SK-N-SH treated with all-trans-retinoic acid at 6 μM for 48 hours (cell line): Measurements from ENCODE around the gene CDC14C.

Experiments
- ATAC-seq: fragments of 200-7000 bp; cut with Tn5 transposase; 3 replicates; pipeline ENCODE4 v1.9.1; 2020; ENCODE audit warnings: mild to moderate bottlenecking, moderate library complexity
- ARNTL ChIP-seq: fragments of 450-650 bp; formaldehyde crosslinking; IDR thresholded peaks from 2 replicates; pipeline ENCODE4 v1.5.0; 2020; ENCODE audit warnings: low read depth, mild to moderate bottlenecking, moderate library complexity, borderline replicate concordance
- BACH2 ChIP-seq: fragments of 250-450 bp; sonication (Bioruptor Pico); IDR thresholded peaks from 2 replicates; pipeline ENCODE4 v1.9.0; 2021; ENCODE audit warnings: mild to moderate bottlenecking, borderline replicate concordance
- CREB5 ChIP-seq: fragments of 250-450 bp; sonication (Bioruptor Pico); IDR thresholded peaks from 2 replicates; pipeline ENCODE4 v1.5.1; 2020; ENCODE audit warnings: low read depth, mild to moderate bottlenecking, moderate library complexity
- CSDC2 ChIP-seq: fragments of 250-450 bp; sonication (Bioruptor Pico); IDR thresholded peaks from 2 replicates; pipeline ENCODE4 v1.5.0; 2020; ENCODE audit warnings: mild to moderate bottlenecking, moderate library complexity
- CSRNP3 ChIP-seq: fragments of 250-450 bp; sonication (Bioruptor Pico); IDR thresholded peaks from 2 replicates; pipeline ENCODE4 v1.5.1; 2021; ENCODE audit warnings: mild to moderate bottlenecking, moderate library complexity
- ESRRG ChIP-seq: fragments of 250-450 bp; sonication (Bioruptor Pico); IDR thresholded peaks from 2 replicates; pipeline ENCODE4 v1.6.1; 2021; ENCODE audit warnings: mild to moderate bottlenecking
- GLIS3 ChIP-seq: fragments of 250-450 bp; sonication (Bioruptor Pico); IDR thresholded peaks from 2 replicates; pipeline ENCODE4 v1.5.0; 2020; ENCODE audit warnings: mild to moderate bottlenecking, moderate library complexity
- ISL1 ChIP-seq: fragments of 250-450 bp; sonication (Bioruptor Pico); IDR thresholded peaks from 2 replicates; pipeline ENCODE4 v2.1.2; 2022; ENCODE audit warnings: mild to moderate bottlenecking, moderate library complexity
- PATZ1 ChIP-seq: fragments of 250-450 bp; sonication (Bioruptor Pico); IDR thresholded peaks from 2 replicates; pipeline ENCODE4 v1.8.0; 2020; ENCODE audit warnings: mild to moderate bottlenecking, moderate library complexity, borderline replicate concordance
- POU6F1 ChIP-seq: fragments of 250-450 bp; sonication (Bioruptor Pico); IDR thresholded peaks from 2 replicates; pipeline ENCODE4 v1.8.0; 2021; ENCODE audit warnings: low read depth, mild to moderate bottlenecking, moderate library complexity, borderline replicate concordance
- RARB ChIP-seq: fragments of 250-450 bp; sonication (Bioruptor Pico); IDR thresholded peaks from 2 replicates; pipeline ENCODE4 v1.8.0; 2021; ENCODE audit warnings: mild to moderate bottlenecking, moderate library complexity
- SNAI2 ChIP-seq: fragments of 250-450 bp; sonication (Bioruptor Pico); IDR thresholded peaks from 2 replicates; pipeline ENCODE4 v1.5.0; 2020; ENCODE audit warnings: mild to moderate bottlenecking, moderate library complexity
- TCF4 ChIP-seq: fragments of 250-450 bp; sonication (Bioruptor Pico); IDR thresholded peaks from 2 replicates; pipeline ENCODE4 v1.8.0; 2021; ENCODE audit warnings: mild to moderate bottlenecking, moderate library complexity, borderline replicate concordance
- TSHZ2 ChIP-seq: fragments of 250-450 bp; sonication (Bioruptor Pico); IDR thresholded peaks from 2 replicates; pipeline ENCODE4 v1.5.0; 2020; ENCODE audit warnings: mild to moderate bottlenecking, moderate library complexity
- ZC3H10 ChIP-seq: fragments of 250-450 bp; sonication (Bioruptor Pico); IDR thresholded peaks from 2 replicates; pipeline ENCODE4 v1.5.1; 2021; ENCODE audit warnings: mild to moderate bottlenecking, moderate library complexity
- ZFP3 ChIP-seq: fragments of 250-450 bp; sonication (Bioruptor Pico); IDR thresholded peaks from 2 replicates; pipeline ENCODE4 v1.5.0; 2020; ENCODE audit warnings: mild to moderate bottlenecking, moderate library complexity
- ZFP30 ChIP-seq: fragments of 450-650 bp; formaldehyde crosslinking; IDR thresholded peaks from 2 replicates; pipeline ENCODE4 v1.5.0; 2022; ENCODE audit warnings: mild to moderate bottlenecking, moderate library complexity
- ZNF565 ChIP-seq: fragments of 450-650 bp; formaldehyde crosslinking; conservative IDR thresholded peaks from 2 replicates; pipeline ENCODE4 v1.5.0; 2020; ENCODE audit warnings: low read depth, mild to moderate bottlenecking, moderate library complexity
- ZNF8 ChIP-seq: fragments of 450-650 bp; formaldehyde crosslinking; IDR thresholded peaks from 2 replicates; pipeline ENCODE4 v1.5.0; 2020; ENCODE audit warnings: mild to moderate bottlenecking, moderate library complexity

Gene CDC14C

GRCh38 chr7:48943279-48943990 lies 19.1 kb downstream of the CDC14C start (continued):
- TF ChIP-seq TSHZ2 (CRISPR knock-in tag) (no peak), ZNF565 (no peak)

- no peak for TF ChIP-seq ZC3H10
- TF ChIP-seq CSRNP3 (CRISPR knock-in tag) = no peak
- ATAC-seq = no peak
Observed at GRCh38 chr7:48955916-48956315, 31.6 kb downstream of the CDC14C start.

GRCh38 chr7:48959676-48960075 lies 35.3 kb downstream of the CDC14C start:
- TF ChIP-seq ZNF8 (CRISPR knock-in tag) (no peak), ESRRG (CRISPR knock-in tag) (no peak), CREB5 (CRISPR knock-in tag) (no peak), ZC3H10 (no peak), ZFP3 (no peak), CSRNP3 (CRISPR knock-in tag) (no peak), RARB (no peak)
- ATAC-seq = no peak

- ATAC-seq = no peak
- TF ChIP-seq BACH2 (CRISPR knock-in tag) (no peak), ZNF565 (no peak), ESRRG (CRISPR knock-in tag) (no peak), CSDC2 (CRISPR knock-in tag) (no peak), ZNF8 (CRISPR knock-in tag) (no peak), POU6F1 (no peak), ISL1 (CRISPR knock-in tag) (no peak), SNAI2 (CRISPR knock-in tag) (no peak), TCF4 (CRISPR knock-in tag) (no peak), ARNTL (CRISPR knock-in tag) (no peak), PATZ1 (CRISPR knock-in tag) (no peak), TSHZ2 (CRISPR knock-in tag) (no peak), ZFP3 (no peak), GLIS3 (CRISPR knock-in tag) (no peak), CREB5 (CRISPR knock-in tag) (no peak), ZFP30 (no peak)
Observed at GRCh38 chr7:48962821-48963505, 38.6 kb downstream of the CDC14C start.
